GM12878 (cell line): Measurements from ENCODE around the gene PTCH2. TPM values are rescaled to one million over a fixed set of nuclear protein-coding genes. Genes with fewer than 3 reads are reported as not detected.

Experiments used
- ATAC-seq: fragments of 200-7000 bp; cut with Tn5 transposase; 3 replicates; pipeline ENCODE4 v1.9.1; 2020; ENCODE audit warnings: mild to moderate bottlenecking, moderate library complexity
- BruUV-seq: library from RNA; stranded (reverse); fragments of 400-500 nt; replicated peaks from 2 replicates; lab custom pipeline; 2021; lab: Mats Ljungman, UMichigan
- CTCF ChIA-PET: fragments of 300-600 bp; sonication (Branson Sonifier 250); formaldehyde crosslinking; extraction: SDS; loops from one replicate; lab custom pipeline; 2021; ENCODE audit warnings: inconsistent platforms; lab: Yijun Ruan, JAX
- POLR2A ChIA-PET: fragments of 350-600 bp; formaldehyde crosslinking; extraction: SDS; loops from one replicate; lab custom pipeline; 2021; ENCODE audit warnings: inconsistent platforms; lab: Charles Lee
- RAD21 ChIA-PET: fragments of 300-600 bp; sonication (Branson Sonifier 250); formaldehyde crosslinking; loops from one replicate; lab custom pipeline; 2023; ENCODE audit warnings: antibody characterized with exemption; ENCODE audit not compliant: unreplicated experiment; lab: Charles Lee
- SMC1A ChIA-PET: fragments of 300-600 bp; sonication (Branson Sonifier 250); formaldehyde crosslinking; loops from one replicate; lab custom pipeline; 2023; ENCODE audit not compliant: unreplicated experiment, uncharacterized antibody; lab: Charles Lee
- DNase-seq: peaks from one replicate; pipeline ENCODE4 v3.0.0-alpha.2; 2011; ENCODE audit warnings: low read depth, low spot score
- FAIRE-seq: peaks from 3 replicates; lab custom pipeline; 2011; peaks lifted over from hg19 to GRCh38; lab: Jason Lieb, UNC
- H2AFZ ChIP-seq: 2 replicates; pipeline ENCODE4 v1.6.0; 2011; ENCODE audit warnings: low read depth, low read length, control low read depth; ENCODE audit not compliant: control insufficient read depth
- H3K27ac ChIP-seq: 2 replicates; pipeline ENCODE4 v1.5.1; 2011; ENCODE audit warnings: control low read depth; ENCODE audit not compliant: control insufficient read depth, insufficient read depth
- H3K27me3 ChIP-seq, 2 experiments: replicated peaks in 1 of 2; 2 replicates each; pipeline versions ENCODE4 v1.6.0 to v1.6.1; 2011; ENCODE audit warnings: low read length in 1 of 2; ENCODE audit not compliant: control insufficient read depth in 2 of 2, insufficient read depth in 2 of 2
- H3K36me3 ChIP-seq, 2 experiments: 2 replicates each; pipeline ENCODE4 v1.5.1; 2011; ENCODE audit warnings: low read length in 1 of 2; ENCODE audit not compliant: control insufficient read depth in 2 of 2, insufficient read depth in 2 of 2
- H3K4me1 ChIP-seq: 2 replicates; pipeline ENCODE4 v1.6.1; 2011; ENCODE audit warnings: mild to moderate bottlenecking, low read length, moderate library complexity, mixed read lengths; ENCODE audit not compliant: control insufficient read depth, insufficient read depth
- H3K4me2 ChIP-seq: 2 replicates; pipeline ENCODE4 v1.6.0; 2011; ENCODE audit warnings: control low read depth; ENCODE audit not compliant: control insufficient read depth, insufficient read depth
- H3K4me3 ChIP-seq: fragments of 200-600 bp; sonication (generic); 2 replicates; pipeline ENCODE4 v1.5.1; 2016
- H3K79me2 ChIP-seq: 2 replicates; pipeline ENCODE4 v1.6.0; 2011; ENCODE audit warnings: low read length; ENCODE audit not compliant: control insufficient read depth, insufficient read depth
- H3K9ac ChIP-seq: 2 replicates; pipeline ENCODE4 v1.8.0; 2011; ENCODE audit warnings: low read length, control low read depth, mixed read lengths; ENCODE audit not compliant: control insufficient read depth, insufficient read depth
- H3K9me3 ChIP-seq: replicated peaks from 3 replicates; pipeline ENCODE4 v1.5.1; 2011; ENCODE audit warnings: mild to moderate bottlenecking, low read length; ENCODE audit not compliant: control insufficient read depth, insufficient read depth
- H4K20me1 ChIP-seq: 2 replicates; pipeline ENCODE4 v1.6.0; 2011; ENCODE audit not compliant: control insufficient read depth, insufficient read depth
- CBX5 ChIP-seq: sonication (generic); IDR thresholded peaks from 2 replicates; pipeline ENCODE4 v1.6.1; 2016; ENCODE audit warnings: low read depth, moderate library complexity, mild to moderate bottlenecking, inconsistent platforms
- DPF2 ChIP-seq: fragments of 450-650 bp; IDR thresholded peaks from 2 replicates; pipeline ENCODE4 v1.6.1; 2017; ENCODE audit warnings: mild to moderate bottlenecking
- EED ChIP-seq: sonication (generic); IDR thresholded peaks from 2 replicates; pipeline ENCODE4 v1.6.1; 2016; ENCODE audit warnings: antibody characterized with exemption, low read depth
- EP300 ChIP-seq, 2 experiments: fragments of 150-350 bp in 1 of 2; IDR thresholded peaks; 2 replicates each; pipeline ENCODE4 v1.6.1; 2011 to 2012; ENCODE audit warnings: low read depth in 2 of 2, low read length in 2 of 2, borderline replicate concordance in 1 of 2, improper control_type of control experiment in 1 of 2, inconsistent platforms in 1 of 2; ENCODE audit not compliant: control insufficient read depth in 1 of 2
- ESRRA ChIP-seq: IDR thresholded peaks from 2 replicates; pipeline ENCODE4 v1.6.1; 2012; ENCODE audit warnings: mild to moderate bottlenecking, low read length, improper control_type of control experiment
- ETV6 ChIP-seq, 2 experiments: fragments of 450-650 bp in 1 of 2; IDR thresholded peaks in 1 of 2; conservative IDR thresholded peaks in 1 of 2; 2 replicates each; pipeline ENCODE4 v1.6.1; 2014; ENCODE audit warnings: antibody characterized with exemption in 1 of 2, borderline replicate concordance in 1 of 2, low read depth in 1 of 2, mild to moderate bottlenecking in 1 of 2, moderate library complexity in 1 of 2
- RELA ChIP-seq: fragments of 450-650 bp; IDR thresholded peaks from 2 replicates; pipeline ENCODE4 v1.8.0; 2014; ENCODE audit warnings: borderline replicate concordance; ENCODE audit not compliant: partially characterized antibody
- RFX5 ChIP-seq: IDR thresholded peaks from 2 replicates; pipeline ENCODE4 v1.6.1; 2011; ENCODE audit warnings: low read depth, low read length, improper control_type of control experiment
- SMARCA5 ChIP-seq: fragments of 450-650 bp; IDR thresholded peaks from 2 replicates; pipeline ENCODE4 v1.6.1; 2017; ENCODE audit warnings: mild to moderate bottlenecking
- SP1 ChIP-seq: IDR thresholded peaks from one replicate; pipeline ENCODE4 v1.6.1; 2011; ENCODE audit warnings: low read depth, low read length
- ZBED1 ChIP-seq: IDR thresholded peaks from 2 replicates; pipeline ENCODE4 v1.6.1; 2016; ENCODE audit warnings: borderline replicate concordance
- ZBTB4 ChIP-seq: fragments of 450-650 bp; formaldehyde crosslinking; IDR thresholded peaks from 2 replicates; pipeline ENCODE4 v1.4.0; 2022; ENCODE audit warnings: mild to moderate bottlenecking, moderate library complexity
- ZNF24 ChIP-seq: fragments of 450-650 bp; IDR thresholded peaks from 2 replicates; pipeline ENCODE4 v1.6.1; 2017; ENCODE audit warnings: antibody characterized with exemption, mild to moderate bottlenecking
- WGBS: methylation state at CpG from one replicate; pipeline ENCODE4 v1.1.6; 2016; ENCODE audit warnings: low lambda C conversion rate; ENCODE audit not compliant: insufficient replicate concordance, insufficient coverage; ENCODE audit errors: missing lambda C conversion rate; 5-methylcytosine and 5-hydroxymethylcytosine counted together
- in situ Hi-C: fragments of 300-500 bp; cut with MboI; formaldehyde crosslinking; loops from 9 replicates; pipeline ENCODE4 v1.14.3; 2018; ENCODE audit warnings: mixed read lengths
- intact Hi-C: fragments of 100-400 bp; cut with micrococcal nuclease; formaldehyde crosslinking; loops from one replicate; pipeline ENCODE4 v1.14.2; 2022; ENCODE audit not compliant: unreplicated experiment
- polyA plus RNA-seq, 11 experiments: library from polyadenylated mRNA; depleted of rRNA in 4 of 11; unstranded in 6 of 11; stranded (reverse) in 5 of 11; fragments of >200 nt; fragmentation: Nextera tagmentation in 4 of 11; fragmentation: Illumina TruSeq in 1 of 11; extraction: Ambion mirVana in 4 of 11; extraction: Trizol in 1 of 11; gene quantifications; 1 replicate in 1 of 11; 2 replicates in 10 of 11; pipeline versions ENCODE4 v1.2.1 to v1.2.3, GENCODE V29; 2011 to 2016; ENCODE audit warnings: inconsistent platforms in 2 of 11, missing spikeins in 2 of 11, low read depth in 1 of 11
- total RNA-seq, 4 experiments: library from RNA; depleted of rRNA in 3 of 4; stranded (reverse); fragments of >200 nt in 3 of 4; fragmentation: Illumina TruSeq in 1 of 4; extraction: Trizol in 1 of 4; gene quantifications; 2 replicates each; pipeline versions ENCODE4 v1.2.1 to v1.2.3, GENCODE V29; 2013 to 2021
- TF ChIP-seq, protein P1 (sequence below): fragments of 450-650 bp; IDR thresholded peaks from 2 replicates; pipeline ENCODE4 v1.6.1; 2014; ENCODE audit warnings: mild to moderate bottlenecking

PTCH2 gene
- total and polyA plus RNA-seq, 10 of the 15 experiments (the other 5 are each of a cell fraction or from before 2014, with no cell fraction given) = 0.03 to 8.4 (median 0.10) TPM

DNA sequence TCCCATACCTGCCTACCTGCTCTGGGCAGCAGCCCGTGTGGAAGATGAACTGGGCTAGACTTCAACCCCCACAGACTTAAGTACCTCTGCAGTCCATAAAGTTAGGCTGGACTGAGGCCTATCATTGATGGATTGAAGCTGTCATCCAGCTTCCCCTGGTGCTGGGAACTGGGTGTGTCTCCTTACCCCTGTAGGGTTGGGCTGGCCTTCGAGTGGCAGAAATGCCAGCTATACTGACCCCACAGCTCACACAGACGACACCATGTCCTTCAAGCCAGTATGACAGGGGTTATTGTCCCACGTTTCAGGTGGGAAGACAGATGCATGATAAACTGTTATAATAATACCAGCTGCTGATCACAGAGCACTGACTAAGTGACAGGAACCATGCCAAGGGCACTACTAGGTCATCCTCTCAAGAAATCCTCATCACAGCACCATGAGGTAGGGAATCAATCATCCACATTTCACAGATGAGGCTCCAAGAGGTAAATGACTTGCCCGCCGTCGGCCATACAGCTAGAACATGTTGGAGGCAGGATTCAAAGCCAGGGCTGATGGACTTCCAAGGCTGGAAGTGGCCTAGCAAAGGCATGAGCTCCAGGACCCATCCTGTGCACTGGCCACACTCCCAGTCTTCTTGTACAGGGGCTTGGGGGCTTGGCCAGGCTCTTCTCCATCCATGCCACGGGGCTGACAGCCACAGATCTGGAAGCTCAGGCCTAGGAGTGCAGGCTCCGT, 54.8 kb downstream of the PTCH2 start, which contains the start of gene BEST4:
Gene BEST4 (minus strand): TSS at position 51 of the 741 bp plus-strand sequence. CDS start 465 bp downstream, outside the sequence.
- RAD21 ChIA-PET = interaction anchor here (0.6 to 1.4 kb wide), 2 partner anchors 56 to 57 kb away, joined by 3 to 4 read pairs; partner anchors contain the start of gene RNU5D-1
- FAIRE-seq = no peak
- H3K79me2 ChIP-seq = no peaks in the 10 kb centered on the region; the same call in 1 of the 2 replicates
- WGBS = 74% methylated on average over 9 of the region's 9 CpGs
- DNase-seq = no peak
- no peaks in the 10 kb centered on the region for H4K20me1 ChIP-seq
- no peak for ATAC-seq
- H3K9ac ChIP-seq = no peak within 1 kb of the TSS
- no peaks in the 10 kb centered on the region for H3K9me3 ChIP-seq
- in situ Hi-C loops = no loop called here
- H3K27me3 ChIP-seq = no peaks in the 10 kb centered on the region
- H3K36me3 ChIP-seq = no peaks in the 10 kb centered on the region
- POLR2A ChIA-PET = interaction anchor here (0.5 to 2.4 kb wide), 4 partner anchors 13 to 222 kb away, joined by 3 to 9 read pairs (median 4); partner anchors contain the start of gene RPS8
- no peak within 1 kb of the TSS for H2AFZ ChIP-seq
- no peak within 1 kb of the TSS for H3K4me3 ChIP-seq
- peaks cover 30% of the 10 kb centered on the region for H3K4me1 ChIP-seq
- no TSS peak for BruUV-seq
- SMC1A ChIA-PET = interaction anchor here (0.8 to 2.3 kb wide), 3 partner anchors 9 to 224 kb away, joined by 3 to 12 read pairs (median 4); partner anchors contain the start of genes HECTD3 and UROD
- H3K4me2 ChIP-seq = no peak within 1 kb of the TSS
- no peak within 1 kb of the TSS for H3K27ac ChIP-seq
- intact Hi-C loops = no loop called here
- TF ChIP-seq RFX5 = no peak
- no peak for TF ChIP-seq DPF2
- no peak for TF ChIP-seq ETV6 (conservative IDR thresholded peaks at IDR 0.05 in 1 of 2, IDR thresholded peaks at IDR 0.05 in 1 of 2; ENCODE audit: borderline replicate concordance in 1 of 2, low read depth in 1 of 2)
- no peak for TF ChIP-seq ZNF24
- TF ChIP-seq EED = no peak
- TF ChIP-seq ESRRA = no peak
- no peak for TF ChIP-seq SMARCA5
- no peak for TF ChIP-seq CBX5
- TF ChIP-seq, protein P1, sequence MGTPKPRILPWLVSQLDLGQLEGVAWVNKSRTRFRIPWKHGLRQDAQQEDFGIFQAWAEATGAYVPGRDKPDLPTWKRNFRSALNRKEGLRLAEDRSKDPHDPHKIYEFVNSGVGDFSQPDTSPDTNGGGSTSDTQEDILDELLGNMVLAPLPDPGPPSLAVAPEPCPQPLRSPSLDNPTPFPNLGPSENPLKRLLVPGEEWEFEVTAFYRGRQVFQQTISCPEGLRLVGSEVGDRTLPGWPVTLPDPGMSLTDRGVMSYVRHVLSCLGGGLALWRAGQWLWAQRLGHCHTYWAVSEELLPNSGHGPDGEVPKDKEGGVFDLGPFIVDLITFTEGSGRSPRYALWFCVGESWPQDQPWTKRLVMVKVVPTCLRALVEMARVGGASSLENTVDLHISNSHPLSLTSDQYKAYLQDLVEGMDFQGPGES = no peak
- TF ChIP-seq EP300 (IDR thresholded peaks at IDR 0.05; ENCODE audit: borderline replicate concordance in 1 of 2, control insufficient read depth in 1 of 2, low read depth in 2 of 2, low read length in 2 of 2) = no peak
- TF ChIP-seq RELA = no peak
- no peak for TF ChIP-seq ZBTB4 (CRISPR knock-in tag)
- no peak for TF ChIP-seq SP1
- no peak for TF ChIP-seq ZBED1
- CTCF ChIA-PET = interaction anchor here (0.7 to 2.6 kb wide), 9 partner anchors 9 to 223 kb away, joined by 3 to 15 read pairs (median 4); partner anchors contain the start of genes HECTD3, PLK3, RNU5D-1 and UROD
